ENCODE results near the gene RAPGEF1. TPM values are rescaled to one million over a fixed set of nuclear protein-coding genes. Genes with fewer than 3 reads are reported as not detected.

Gene RAPGEF1
- total and polyA plus RNA-seq, 9 of the 15 experiments (the other 6 are each of a cell fraction or from before 2014, with no cell fraction given), result 0.06 to 44.1 (median 19.9) TPM

DNA sequence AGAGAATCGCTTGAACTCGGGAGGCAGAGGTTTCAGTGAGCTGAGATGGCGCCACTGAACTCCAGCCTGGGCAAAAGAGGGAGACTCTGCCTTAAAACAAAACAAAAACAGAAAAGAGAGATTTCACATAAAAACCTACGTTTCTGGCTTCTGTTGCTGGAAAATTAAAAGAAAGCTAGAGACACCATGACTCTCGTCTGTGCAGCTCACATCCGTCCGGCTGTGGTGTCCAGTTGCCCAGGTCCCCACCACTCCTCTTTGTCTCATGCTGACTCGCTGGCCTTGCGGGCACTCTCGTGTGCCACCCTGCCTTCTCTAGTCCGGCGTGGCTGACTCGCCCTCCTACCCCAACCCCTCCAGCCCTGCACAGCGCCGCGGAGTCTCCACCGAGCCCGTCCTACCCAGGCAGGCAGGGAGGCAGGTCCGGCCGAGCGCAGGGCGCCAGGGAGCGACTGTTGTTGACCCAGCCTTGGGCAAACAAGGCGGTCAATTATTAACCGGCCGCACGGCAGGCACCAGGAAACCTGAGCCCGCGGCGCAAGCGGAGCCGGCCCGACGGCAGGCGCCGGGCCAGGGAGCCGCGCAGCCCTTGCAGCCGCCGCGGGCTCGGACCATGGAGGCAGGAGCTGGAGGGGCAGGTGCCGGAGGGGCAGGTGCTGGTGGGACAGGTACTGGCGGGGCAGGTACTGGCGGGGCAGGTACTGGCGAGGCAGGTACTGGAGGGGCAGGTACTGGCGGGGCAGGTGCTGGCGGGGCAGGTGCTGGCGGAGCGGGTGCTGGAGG, 194.7 kb downstream of the RAPGEF1 start, which contains the start of gene PRRT1B:
PRRT1B (plus strand) TSS at position 521 of the 783 bp plus-strand sequence; CDS start at position 614, 93 bp downstream.
- TF ChIP-seq ZNF444 (CRISPR knock-in tag; IDR thresholded peaks at IDR 0.05), result no peak
- TF ChIP-seq, protein P1, sequence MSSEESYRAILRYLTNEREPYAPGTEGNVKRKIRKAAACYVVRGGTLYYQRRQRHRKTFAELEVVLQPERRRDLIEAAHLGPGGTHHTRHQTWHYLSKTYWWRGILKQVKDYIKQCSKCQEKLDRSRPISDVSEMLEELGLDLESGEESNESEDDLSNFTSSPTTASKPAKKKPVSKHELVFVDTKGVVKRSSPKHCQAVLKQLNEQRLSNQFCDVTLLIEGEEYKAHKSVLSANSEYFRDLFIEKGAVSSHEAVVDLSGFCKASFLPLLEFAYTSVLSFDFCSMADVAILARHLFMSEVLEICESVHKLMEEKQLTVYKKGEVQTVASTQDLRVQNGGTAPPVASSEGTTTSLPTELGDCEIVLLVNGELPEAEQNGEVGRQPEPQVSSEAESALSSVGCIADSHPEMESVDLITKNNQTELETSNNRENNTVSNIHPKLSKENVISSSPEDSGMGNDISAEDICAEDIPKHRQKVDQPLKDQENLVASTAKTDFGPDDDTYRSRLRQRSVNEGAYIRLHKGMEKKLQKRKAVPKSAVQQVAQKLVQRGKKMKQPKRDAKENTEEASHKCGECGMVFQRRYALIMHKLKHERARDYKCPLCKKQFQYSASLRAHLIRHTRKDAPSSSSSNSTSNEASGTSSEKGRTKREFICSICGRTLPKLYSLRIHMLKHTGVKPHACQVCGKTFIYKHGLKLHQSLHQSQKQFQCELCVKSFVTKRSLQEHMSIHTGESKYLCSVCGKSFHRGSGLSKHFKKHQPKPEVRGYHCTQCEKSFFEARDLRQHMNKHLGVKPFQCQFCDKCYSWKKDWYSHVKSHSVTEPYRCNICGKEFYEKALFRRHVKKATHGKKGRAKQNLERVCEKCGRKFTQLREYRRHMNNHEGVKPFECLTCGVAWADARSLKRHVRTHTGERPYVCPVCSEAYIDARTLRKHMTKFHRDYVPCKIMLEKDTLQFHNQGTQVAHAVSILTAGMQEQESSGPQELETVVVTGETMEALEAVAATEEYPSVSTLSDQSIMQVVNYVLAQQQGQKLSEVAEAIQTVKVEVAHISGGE (CRISPR knock-in tag; IDR thresholded peaks at IDR 0.05), result 0 out of 6 replicates have a peak, but pooled peaks of 1 of the 3 experiments have one; percentile 34
- Histone ChIP-seq H3K36me3 (ENCODE audit: control insufficient read depth, insufficient read depth, low read length) (no peaks in the 10 kb centered on the region), H3K27me3 (ENCODE audit: control insufficient read depth in 2 of 2, insufficient read depth in 2 of 2, low read length in 2 of 2) (peaks cover 16 to 36% of the 10 kb centered on the region in 2 experiments; a peak in 4 of 5 replicates), H3K9me1 (ENCODE audit: control insufficient read depth, insufficient read depth, low read length) (no peaks in the 10 kb centered on the region), H3K79me2 (ENCODE audit: control insufficient read depth, insufficient read depth, low read length) (no peaks in the 10 kb centered on the region), H3K4me1 (replicated peaks in 1 of 2; ENCODE audit: control insufficient read depth in 2 of 2, insufficient read depth in 2 of 2, low read length in 2 of 2) (peaks cover 0 to 14% of the 10 kb centered on the region in 2 experiments; a peak in 1 of 5 replicates), H3K9ac (ENCODE audit: insufficient read depth in 1 of 2, low read depth in 2 of 2, low read length in 2 of 2) (no peak within 1 kb of the TSS), H3K27ac (ENCODE audit: extremely low read depth, low read depth, low read length) (no peak within 1 kb of the TSS), H3K4me2 (ENCODE audit: insufficient read depth, low read length) (no peak within 1 kb of the TSS), H2AFZ (ENCODE audit: low read depth, low read length) (no peak within 1 kb of the TSS), H3K4me3 (no peak within 1 kb of the TSS), H4K20me1 (replicated peaks; ENCODE audit: control insufficient read depth, insufficient read depth, low read length) (no peaks in the 10 kb centered on the region), H3K9me3 (replicated peaks; ENCODE audit: control insufficient read depth, insufficient read depth, low read depth, low read length) (peaks cover 7% of the 10 kb centered on the region)
- DNase-seq (ENCODE audit: extremely low read depth in 1 of 4, low spot score in 3 of 4) (no peak), ATAC-seq (no peak), FAIRE-seq (no peak)
- intact Hi-C loops (cut with micrococcal nuclease), result no loop called here
- ChIA-PET CTCF (ENCODE audit: low intra/inter-chr PET ratio) (interaction anchor here (0.6 kb wide), 1 partner anchor 69 kb away, joined by 4 read pairs; no protein-coding TSS in a partner anchor), POLR2A (interaction anchor here (0.6 kb wide), 1 partner anchor 173 kb away, joined by 3 read pairs; no protein-coding TSS in a partner anchor)
- no TSS peak for BruUV-seq (replicated peaks)
- 54% methylated on average over 41 of the region's 50 CpGs for WGBS (ENCODE audit: insufficient coverage, low coverage, missing lambda C conversion rate)
- in situ Hi-C loops (cut with MboI), result no loop called here
